Measurements from ENCODE around the gene DUSP28. TPM values are rescaled to one million over a fixed set of nuclear protein-coding genes. Genes with fewer than 3 reads are reported as not detected.

Gene DUSP28
- total RNA-seq, 1 experiment from 2014 or later = 10.9 TPM

GRCh38 chr2:240597419-240598181, 37.4 kb downstream of the DUSP28 start:
- H3K4me2 ChIP-seq = no peak overlapping the region
- no peak overlapping the region for H3K4me3 ChIP-seq
- CTCF ChIA-PET = no interaction called here
- H3K27ac ChIP-seq = no peak overlapping the region
- no peaks in the 10 kb centered on the region for H3F3A ChIP-seq (ENCODE audit: insufficient read depth, low read depth)
- H3K9me2 ChIP-seq (ENCODE audit: insufficient read depth) = no peaks in the 10 kb centered on the region
- H3K79me2 ChIP-seq (ENCODE audit: low read depth) = no peaks in the 10 kb centered on the region; the same call in 1 of the 2 replicates
- H3K9me3 ChIP-seq (ENCODE audit: insufficient read depth, low read depth) = no peaks in the 10 kb centered on the region
- no peaks in the 10 kb centered on the region for H3K27me3 ChIP-seq (ENCODE audit: insufficient read depth, low read depth)
- no peak overlapping the region for H2AFZ ChIP-seq
- TF ChIP-seq CTCF (conservative IDR thresholded peaks at IDR 0.05) (no peak), EZH2 (IDR thresholded peaks at IDR 0.05; ENCODE audit: low read depth) (no peak)
- intact Hi-C loops (cut with micrococcal nuclease; ENCODE audit: unreplicated experiment) = no loop called here
- POLR2A ChIA-PET (ENCODE audit: unreplicated experiment) = no interaction called here
- DNase-seq = no peak
- H3K36me3 ChIP-seq (ENCODE audit: low read depth) = 0 out of 2 replicates have a peak, but pooled peaks cover 4% of the 10 kb centered on the region
- no TSS peak for BruUV-seq (replicated peaks)
- H3K4me1 ChIP-seq (replicated peaks; ENCODE audit: insufficient read depth) = no peaks in the 10 kb centered on the region
- H4K20me1 ChIP-seq (ENCODE audit: insufficient read depth) = peaks cover 12% of the 10 kb centered on the region

GRCh38 chr2:240598311-240598911, 38.3 kb downstream of the DUSP28 start:
- H3K27me3 ChIP-seq (ENCODE audit: insufficient read depth, low read depth) = no peaks in the 10 kb centered on the region
- no peaks in the 10 kb centered on the region for H3K9me3 ChIP-seq (ENCODE audit: insufficient read depth, low read depth)
- no peak for TF ChIP-seq CTCF (conservative IDR thresholded peaks at IDR 0.05)
- no peak for TF ChIP-seq EZH2 (IDR thresholded peaks at IDR 0.05; ENCODE audit: low read depth)
- CTCF ChIA-PET = no interaction called here
- H3K4me1 ChIP-seq (replicated peaks; ENCODE audit: insufficient read depth) = no peaks in the 10 kb centered on the region
- H3K79me2 ChIP-seq (ENCODE audit: low read depth) = no peaks in the 10 kb centered on the region
- no peaks in the 10 kb centered on the region for H3F3A ChIP-seq (ENCODE audit: insufficient read depth, low read depth)
- H3K27ac ChIP-seq = no peak overlapping the region
- H3K4me2 ChIP-seq = no peak overlapping the region
- BruUV-seq (replicated peaks) = no TSS peak
- H2AFZ ChIP-seq = no peak overlapping the region
- POLR2A ChIA-PET (ENCODE audit: unreplicated experiment) = no interaction called here
- H3K36me3 ChIP-seq (ENCODE audit: low read depth) = 0 out of 2 replicates have a peak, but pooled peaks cover 4% of the 10 kb centered on the region
- peaks cover 12% of the 10 kb centered on the region for H4K20me1 ChIP-seq (ENCODE audit: insufficient read depth)
- no peak for DNase-seq
- no peaks in the 10 kb centered on the region for H3K9me2 ChIP-seq (ENCODE audit: insufficient read depth)
- intact Hi-C loops (cut with micrococcal nuclease; ENCODE audit: unreplicated experiment) = no loop called here
- no peak overlapping the region for H3K4me3 ChIP-seq

- CTCF ChIA-PET = no interaction called here
- no peak overlapping the region for H3K4me2 ChIP-seq
- no peaks in the 10 kb centered on the region for H3K27me3 ChIP-seq (ENCODE audit: insufficient read depth, low read depth)
- intact Hi-C loops (cut with micrococcal nuclease; ENCODE audit: unreplicated experiment) = no loop called here
- no TSS peak for BruUV-seq (replicated peaks)
- no peaks in the 10 kb centered on the region for H3K4me1 ChIP-seq (replicated peaks; ENCODE audit: insufficient read depth)
- H3K9me3 ChIP-seq (ENCODE audit: insufficient read depth, low read depth) = no peaks in the 10 kb centered on the region
- POLR2A ChIA-PET (ENCODE audit: unreplicated experiment) = no interaction called here
- DNase-seq = no peak
- no peaks in the 10 kb centered on the region for H3K9me2 ChIP-seq (ENCODE audit: insufficient read depth)
- H3K4me3 ChIP-seq = no peak overlapping the region
- H3K79me2 ChIP-seq (ENCODE audit: low read depth) = no peaks in the 10 kb centered on the region
- TF ChIP-seq CTCF (conservative IDR thresholded peaks at IDR 0.05) (no peak), EZH2 (IDR thresholded peaks at IDR 0.05; ENCODE audit: low read depth) (no peak)
- no peak overlapping the region for H2AFZ ChIP-seq
- H3F3A ChIP-seq (ENCODE audit: insufficient read depth, low read depth) = no peaks in the 10 kb centered on the region
- H3K36me3 ChIP-seq (ENCODE audit: low read depth) = 0 out of 2 replicates have a peak, but pooled peaks cover 4% of the 10 kb centered on the region
- peaks cover 12% of the 10 kb centered on the region for H4K20me1 ChIP-seq (ENCODE audit: insufficient read depth)
- H3K27ac ChIP-seq = no peak overlapping the region
Observed at GRCh38 chr2:240599141-240599583, 39.0 kb downstream of the DUSP28 start.
